Ovary (tissue), 3 donors: ENCODE data around the gene FTL.

ENCODE experiments used
- CTCF ChIP-seq, 3 donors: fragments of 450-650 bp in 2 of 3; fragments of 200-600 bp in 1 of 3; IDR thresholded peaks; one replicate each; pipeline versions ENCODE4 v1.5.1 to v1.8.0; 2016 to 2022; ENCODE audit warnings: antibody characterized with exemption in 3 of 3, mild to moderate bottlenecking in 1 of 3
- EP300 ChIP-seq: sonication (generic); formaldehyde crosslinking; IDR thresholded peaks from one replicate; pipeline ENCODE4 v1.6.1; 2017; ENCODE audit warnings: antibody characterized with exemption
- POLR2A ChIP-seq: fragments of 450-650 bp; IDR thresholded peaks from one replicate; pipeline ENCODE4 v1.6.1; 2017; ENCODE audit warnings: antibody characterized with exemption, mild to moderate bottlenecking, moderate library complexity
- donor health status: DM: no; HTN: no; CAD: no.

DNA sequence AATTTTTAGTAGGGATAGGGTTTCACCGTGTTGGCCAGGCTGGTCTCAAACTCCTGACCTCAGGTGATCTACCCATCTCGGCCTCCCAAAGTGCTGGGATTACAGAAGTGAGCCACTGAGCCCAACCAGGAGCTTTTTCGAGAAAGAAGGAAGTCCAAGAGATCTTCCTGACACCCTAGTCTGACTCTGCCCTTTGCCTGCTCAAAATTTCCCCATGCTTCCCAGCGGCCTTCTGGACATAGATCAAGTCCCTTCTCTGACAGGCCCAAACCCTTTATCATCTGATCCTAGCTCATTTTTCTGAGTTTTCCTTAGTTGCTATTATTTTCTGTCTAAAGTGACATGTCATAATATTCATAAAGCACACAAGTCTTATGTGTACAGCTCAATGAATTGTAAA is 12.0 kb upstream of the FTL start:
- TF ChIP-seq CTCF (IDR thresholded peaks at IDR 0.05) (no peak), POLR2A (no peak), EP300 (no peak)
